Lung (tissue), 12 donors: ENCODE data around the gene PTCD2. TPM values are rescaled to one million over a fixed set of nuclear protein-coding genes. Genes with fewer than 3 reads are reported as not detected.

ENCODE experiments used
- ATAC-seq: fragments of 200-7000 bp; cut with Tn5 transposase; one replicate; pipeline ENCODE4 v1.9.1; 2020; ENCODE audit warnings: moderate number of reproducible peaks; ENCODE audit not compliant: insufficient read depth, low FRiP score
- DNase-seq, 3 donors: peaks; one replicate each; pipeline ENCODE4 v3.0.0-alpha.2; 2013 to 2017
- H3K27ac ChIP-seq, 2 donors: one replicate each; pipeline ENCODE4 v1.5.1; 2013; ENCODE audit warnings: mild to moderate bottlenecking in 2 of 2, moderate library complexity in 2 of 2, control low read depth in 1 of 2, inconsistent platforms in 1 of 2, low read depth in 1 of 2, low read length in 1 of 2
- H3K27me3 ChIP-seq, 3 donors: one replicate each; pipeline ENCODE4 v1.5.1; 2013; ENCODE audit warnings: low read length in 2 of 3; ENCODE audit not compliant: control insufficient read depth in 3 of 3, insufficient read depth in 3 of 3
- H3K36me3 ChIP-seq, 4 donors: one replicate each; pipeline ENCODE4 v1.5.1; 2013; ENCODE audit warnings: low read length in 4 of 4, mild to moderate bottlenecking in 1 of 4, moderate library complexity in 1 of 4; ENCODE audit not compliant: control insufficient read depth in 4 of 4, insufficient read depth in 4 of 4
- H3K4me1 ChIP-seq, 5 donors: one replicate each; pipeline ENCODE4 v1.5.1; 2013; ENCODE audit warnings: low read length in 5 of 5, mild to moderate bottlenecking in 2 of 5, moderate library complexity in 1 of 5; ENCODE audit not compliant: control insufficient read depth in 5 of 5, insufficient read depth in 5 of 5
- H3K4me3 ChIP-seq: one replicate; pipeline ENCODE4 v1.5.1; 2013; ENCODE audit warnings: mild to moderate bottlenecking, control low read depth, moderate library complexity
- H3K9ac ChIP-seq, 2 donors: one replicate each; pipeline ENCODE4 v1.5.1; 2013; ENCODE audit warnings: low read length in 2 of 2, control low read depth in 1 of 2; ENCODE audit not compliant: insufficient read depth in 1 of 2
- H3K9me3 ChIP-seq, 4 donors: one replicate each; pipeline ENCODE4 v1.5.1; 2013; ENCODE audit warnings: low read length in 3 of 4, mild to moderate bottlenecking in 1 of 4, moderate library complexity in 1 of 4; ENCODE audit not compliant: control insufficient read depth in 4 of 4, insufficient read depth in 3 of 4
- WGBS, 2 donors: extraction: QIAGEN DNeasy Blood & Tissue Kit; methylation state at CpG; one replicate each; pipeline ENCODE4 v1.1.7; 2013; 5-methylcytosine and 5-hydroxymethylcytosine counted together
- polyA plus RNA-seq, 2 donors: library from polyadenylated mRNA; stranded (reverse); fragments of 200-250 nt; gene quantifications; one replicate each; pipeline ENCODE4 v1.2.1, GENCODE V29; 2013
- total RNA-seq, 2 donors: library from RNA; depleted of rRNA in 1 of 2; stranded (reverse); fragments of >200 nt in 1 of 2; gene quantifications; one replicate each; pipeline ENCODE4 v1.2.1, GENCODE V29; 2014 to 2021
- TF ChIP-seq, protein P1 (sequence below): IDR thresholded peaks from 2 replicates; pipeline ENCODE4 v1.5.1; 2012; ENCODE audit warnings: mild to moderate bottlenecking; ENCODE audit errors: control extremely low read depth, extremely low read depth
- donor health status: control.
- donor health status: control.
- donor health status: Bipolar disorder and iron deficiency.
- donor health status: healthy.
- donor health status: DM: yes; HTN: yes; CAD: no.

The PTCD2 gene
- total and polyA plus RNA-seq, 4 donors: 1.9 to 12.0 (median 6.3) TPM

DNA sequence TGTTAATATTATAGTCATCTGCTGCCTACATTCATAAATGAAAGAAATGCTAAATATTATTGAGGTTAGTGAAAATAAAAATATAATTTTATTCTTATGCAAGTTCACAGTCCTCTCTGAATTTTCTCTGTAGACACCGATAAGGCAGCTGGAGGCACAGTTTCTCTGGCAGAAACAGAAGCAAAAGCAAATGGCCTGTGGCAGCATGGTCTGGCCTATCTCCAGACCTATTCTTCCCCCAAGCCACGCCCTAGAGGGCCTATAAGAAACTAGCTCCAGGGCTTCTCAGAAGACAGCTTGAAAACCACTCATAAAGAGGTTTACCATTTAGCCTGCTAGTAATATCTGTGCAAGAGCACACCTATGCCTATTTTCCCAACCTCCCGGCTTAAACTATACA is 28.6 kb upstream of the PTCD2 start:
- ATAC-seq: no peak
- Histone ChIP-seq H3K27me3 (no peaks in the 10 kb centered on the region), H3K36me3 (peaks cover 1 to 11% (median 10%) of the 10 kb centered on the region in 4 donors), H3K9ac (no peak overlapping the region), H3K27ac (no peak overlapping the region), H3K4me3 (no peak overlapping the region), H3K4me1 (peaks cover 0 to 10% (median 0%) of the 10 kb centered on the region in 5 donors), H3K9me3 (no peaks in the 10 kb centered on the region)
- TF ChIP-seq, protein P1, sequence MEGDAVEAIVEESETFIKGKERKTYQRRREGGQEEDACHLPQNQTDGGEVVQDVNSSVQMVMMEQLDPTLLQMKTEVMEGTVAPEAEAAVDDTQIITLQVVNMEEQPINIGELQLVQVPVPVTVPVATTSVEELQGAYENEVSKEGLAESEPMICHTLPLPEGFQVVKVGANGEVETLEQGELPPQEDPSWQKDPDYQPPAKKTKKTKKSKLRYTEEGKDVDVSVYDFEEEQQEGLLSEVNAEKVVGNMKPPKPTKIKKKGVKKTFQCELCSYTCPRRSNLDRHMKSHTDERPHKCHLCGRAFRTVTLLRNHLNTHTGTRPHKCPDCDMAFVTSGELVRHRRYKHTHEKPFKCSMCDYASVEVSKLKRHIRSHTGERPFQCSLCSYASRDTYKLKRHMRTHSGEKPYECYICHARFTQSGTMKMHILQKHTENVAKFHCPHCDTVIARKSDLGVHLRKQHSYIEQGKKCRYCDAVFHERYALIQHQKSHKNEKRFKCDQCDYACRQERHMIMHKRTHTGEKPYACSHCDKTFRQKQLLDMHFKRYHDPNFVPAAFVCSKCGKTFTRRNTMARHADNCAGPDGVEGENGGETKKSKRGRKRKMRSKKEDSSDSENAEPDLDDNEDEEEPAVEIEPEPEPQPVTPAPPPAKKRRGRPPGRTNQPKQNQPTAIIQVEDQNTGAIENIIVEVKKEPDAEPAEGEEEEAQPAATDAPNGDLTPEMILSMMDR: no peak
- DNase-seq: no peak
- 97 to 99% methylated on average over 3 of the region's 3 CpGs for WGBS, 2 donors

DNA sequence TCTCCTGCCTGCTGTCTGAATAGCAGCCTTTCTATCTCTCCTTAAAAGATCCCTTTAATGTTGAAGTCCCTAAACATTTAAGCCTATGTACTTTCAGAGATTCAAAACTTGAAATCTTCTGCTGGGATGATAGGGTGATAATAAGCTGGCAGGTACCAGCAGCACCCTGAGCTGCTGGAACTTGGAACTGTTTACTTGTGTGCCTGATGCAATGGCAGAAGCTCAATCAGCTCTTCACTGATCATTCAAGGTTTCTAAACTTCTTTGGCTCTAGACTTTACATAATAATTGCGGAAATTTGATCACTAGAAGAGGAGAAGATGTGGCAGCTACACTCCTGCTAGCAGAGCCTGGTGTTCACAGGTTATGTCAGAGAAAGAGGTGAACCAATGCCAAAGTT is 27.8 kb upstream of the PTCD2 start:
- ATAC-seq: no peak
- H3K9me3 ChIP-seq: no peaks in the 10 kb centered on the region
- H3K4me3 ChIP-seq: no peak overlapping the region
- WGBS, 2 donors: 99 to 100% methylated on average over 1 of the region's 1 CpG
- no peak for DNase-seq
- H3K9ac ChIP-seq: no peak overlapping the region
- TF ChIP-seq, protein P1: no peak
- no peak overlapping the region for H3K27ac ChIP-seq
- H3K27me3 ChIP-seq: no peaks in the 10 kb centered on the region
- peaks cover 0 to 10% (median 0%) of the 10 kb centered on the region in 5 donors for H3K4me1 ChIP-seq
- H3K36me3 ChIP-seq: peaks cover 1 to 11% (median 10%) of the 10 kb centered on the region in 4 donors

DNA sequence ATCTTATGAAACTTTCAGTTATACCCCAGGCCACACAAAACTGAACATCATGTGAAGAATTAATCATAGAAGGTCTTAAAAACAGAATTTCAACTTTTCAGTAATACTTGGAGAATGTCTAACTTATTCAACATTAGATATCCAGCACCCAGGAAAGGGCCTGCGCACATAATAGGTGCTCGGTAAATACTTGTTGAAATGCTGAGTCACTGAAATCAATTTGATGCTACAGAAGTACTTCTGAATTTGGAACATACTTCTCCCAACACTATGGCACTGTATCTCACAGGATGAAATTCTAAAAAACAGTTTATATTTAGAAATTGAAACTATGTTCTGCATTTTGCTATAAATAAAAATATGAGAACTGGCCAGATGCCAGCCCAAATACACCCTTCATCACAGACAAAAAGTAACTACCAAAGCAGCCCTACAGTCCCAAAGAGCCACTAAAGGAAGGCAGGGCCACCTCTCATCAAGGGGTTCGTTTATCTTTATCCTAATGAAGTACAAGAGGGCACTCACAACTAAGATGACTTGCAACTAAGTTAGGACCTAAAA is 26.6 kb upstream of the PTCD2 start:
- H3K27me3 ChIP-seq: no peaks in the 10 kb centered on the region
- no peak overlapping the region for H3K4me3 ChIP-seq
- H3K9me3 ChIP-seq: no peaks in the 10 kb centered on the region
- DNase-seq: peak in 1 of 3 donors; percentile 27
- no peak overlapping the region for H3K27ac ChIP-seq
- H3K4me1 ChIP-seq: peaks cover 0 to 10% (median 0%) of the 10 kb centered on the region in 5 donors
- ATAC-seq: no peak
- H3K9ac ChIP-seq: no peak overlapping the region
- H3K36me3 ChIP-seq: peaks cover 1 to 11% (median 8%) of the 10 kb centered on the region in 4 donors
- WGBS, 2 donors: 75 to 77% methylated on average over 3 of the region's 3 CpGs
- TF ChIP-seq, protein P1: no peak

DNA sequence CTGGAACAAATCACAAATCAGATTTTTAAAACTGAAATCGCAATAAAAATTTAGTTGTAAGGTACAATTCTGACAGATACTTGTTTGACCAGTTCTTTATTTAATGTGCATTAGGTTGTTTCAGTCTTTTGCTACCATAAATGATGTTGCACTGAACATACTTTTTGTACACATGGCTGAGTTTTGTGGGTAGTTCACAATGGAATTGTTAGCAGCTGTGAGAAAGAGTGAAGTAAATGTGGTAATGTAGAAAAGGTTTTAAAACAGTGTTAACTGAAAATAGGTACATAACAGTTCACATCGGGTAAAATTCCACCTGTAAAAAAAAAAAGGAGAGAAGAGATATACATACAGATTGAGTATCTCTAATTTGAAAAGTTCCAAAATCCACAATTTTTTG is 25.7 kb upstream of the PTCD2 start:
- TF ChIP-seq, protein P1: no peak
- H3K9ac ChIP-seq: no peak overlapping the region
- H3K4me3 ChIP-seq: no peak overlapping the region
- 88 to 94% methylated on average over 2 of the region's 2 CpGs for WGBS, 2 donors
- H3K9me3 ChIP-seq: no peaks in the 10 kb centered on the region
- DNase-seq (no peak), ATAC-seq (no peak)
- peaks cover 1 to 12% (median 7%) of the 10 kb centered on the region in 4 donors for H3K36me3 ChIP-seq
- H3K4me1 ChIP-seq: peaks cover 0 to 7% (median 0%) of the 10 kb centered on the region in 5 donors
- H3K27ac ChIP-seq: no peak overlapping the region
- no peaks in the 10 kb centered on the region for H3K27me3 ChIP-seq
